Spinal cord (tissue), 10 donors: ENCODE data around the gene OR4K2. TPM values are rescaled to one million over a fixed set of nuclear protein-coding genes. Genes with fewer than 3 reads are reported as not detected.

ENCODE experiments used
- DNase-seq, 6 donors: peaks; one replicate each; pipeline versions ENCODE4 v3.0.0 to v3.0.0-alpha.2; 2013 to 2015; ENCODE audit warnings: low spot score in 6 of 6, low read depth in 4 of 6
- H3K27ac ChIP-seq: one replicate; pipeline ENCODE4 v1.5.1; 2013; ENCODE audit warnings: low read depth, low read length, control low read depth
- H3K27me3 ChIP-seq: one replicate; pipeline ENCODE4 v1.6.1; 2013; ENCODE audit warnings: low read length; ENCODE audit not compliant: control insufficient read depth, insufficient read depth
- H3K36me3 ChIP-seq: one replicate; pipeline ENCODE4 v1.6.1; 2013; ENCODE audit warnings: low read length; ENCODE audit not compliant: control insufficient read depth, insufficient read depth
- H3K4me1 ChIP-seq: one replicate; pipeline ENCODE4 v1.6.1; 2013; ENCODE audit warnings: low read length; ENCODE audit not compliant: control insufficient read depth, insufficient read depth
- H3K4me3 ChIP-seq: one replicate; pipeline ENCODE4 v1.5.1; 2013; ENCODE audit warnings: low read depth, low read length, control low read depth
- H3K9me3 ChIP-seq: one replicate; pipeline ENCODE4 v1.6.1; 2013; ENCODE audit warnings: low read length; ENCODE audit not compliant: control insufficient read depth, insufficient read depth
- WGBS: methylation state at CpG from one replicate; pipeline ENCODE4 v1.1.5; 2013; ENCODE audit warnings: missing lambda C conversion rate; ENCODE audit not compliant: insufficient coverage; 5-methylcytosine and 5-hydroxymethylcytosine counted together
- polyA plus RNA-seq, 2 donors: library from polyadenylated mRNA; unstranded; fragments of 120-200 nt; gene quantifications; one replicate each; pipeline ENCODE4 v1.2.1, GENCODE V29; 2013; ENCODE audit not compliant: insufficient read length in 2 of 2
- total RNA-seq, 2 donors: library from RNA; depleted of rRNA in 1 of 2; stranded (reverse); fragments of 120-200 nt in 1 of 2; fragments of >200 nt in 1 of 2; gene quantifications; one replicate each; pipeline versions ENCODE4 v1.2.3 to v1.2.4, GENCODE V29; 2013 to 2014
- donor health status: healthy.

Gene OR4K2
- total and polyA plus RNA-seq, 4 donors: not detected

- WGBS: 39% methylated on average over 2 of the region's 2 CpGs
- Histone ChIP-seq H3K4me1 (no peaks in the 10 kb centered on the region), H3K9me3 (peaks cover 34% of the 10 kb centered on the region), H3K4me3 (no peak overlapping the region), H3K36me3 (no peaks in the 10 kb centered on the region), H3K27ac (no peak overlapping the region), H3K27me3 (no peaks in the 10 kb centered on the region)
- no peak for DNase-seq
Observed at GRCh38 chr14:19895282-19895681, 20.3 kb downstream of the OR4K2 start.

GRCh38 chr14:19900999-19901398 lies 26.1 kb downstream of the OR4K2 start:
- no peak for DNase-seq
- 70% methylated on average over 3 of the region's 3 CpGs for WGBS

GRCh38 chr14:19902409-19902808 lies 27.5 kb downstream of the OR4K2 start:
- Histone ChIP-seq H3K4me3 (no peak overlapping the region), H3K36me3 (no peaks in the 10 kb centered on the region), H3K27ac (no peak overlapping the region), H3K4me1 (no peaks in the 10 kb centered on the region), H3K9me3 (peaks cover 23% of the 10 kb centered on the region), H3K27me3 (no peaks in the 10 kb centered on the region)
- 63% methylated on average over 2 of the region's 4 CpGs for WGBS
- DNase-seq: no peak

More at GRCh38 chr14:19900999-19901398, 26.1 kb downstream of the OR4K2 start:
- Histone ChIP-seq H3K27me3 (no peaks in the 10 kb centered on the region), H3K4me1 (no peaks in the 10 kb centered on the region), H3K9me3 (peaks cover 28% of the 10 kb centered on the region), H3K4me3 (no peak overlapping the region), H3K27ac (no peak overlapping the region), H3K36me3 (no peaks in the 10 kb centered on the region)

DNA sequence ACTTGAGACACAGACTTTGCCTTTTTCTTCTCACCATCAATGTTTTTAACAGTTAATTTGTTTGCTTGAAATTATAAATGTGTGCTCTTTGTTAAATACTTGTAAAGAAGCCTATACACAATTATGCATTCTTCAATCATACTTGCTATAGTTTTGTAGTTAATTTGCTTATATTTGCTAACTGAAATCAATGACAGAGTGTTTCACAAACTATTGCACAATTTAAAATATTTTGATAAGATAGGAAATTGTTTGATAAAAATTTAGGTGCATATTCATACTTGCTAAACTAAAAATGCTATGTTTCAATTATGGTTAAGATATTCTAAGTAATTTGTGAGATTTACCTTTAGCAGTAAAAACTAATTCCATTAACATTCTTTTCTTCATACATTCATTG lies 31.7 kb downstream of the OR4K2 start:
- Histone ChIP-seq H3K4me3 (no peak overlapping the region), H3K27me3 (no peaks in the 10 kb centered on the region), H3K4me1 (no peaks in the 10 kb centered on the region), H3K9me3 (peaks cover 14% of the 10 kb centered on the region), H3K27ac (no peak overlapping the region), H3K36me3 (no peaks in the 10 kb centered on the region)
- DNase-seq: no peak

GRCh38 chr14:19911114-19911513 lies 36.2 kb downstream of the OR4K2 start:
- Histone ChIP-seq H3K4me1 (no peaks in the 10 kb centered on the region), H3K27ac (no peak overlapping the region), H3K9me3 (peaks cover 8% of the 10 kb centered on the region), H3K4me3 (no peak overlapping the region), H3K36me3 (no peaks in the 10 kb centered on the region), H3K27me3 (no peaks in the 10 kb centered on the region)
- WGBS: no CpG with 5 or more reads among the region's 3 CpGs
- no peak for DNase-seq

DNA sequence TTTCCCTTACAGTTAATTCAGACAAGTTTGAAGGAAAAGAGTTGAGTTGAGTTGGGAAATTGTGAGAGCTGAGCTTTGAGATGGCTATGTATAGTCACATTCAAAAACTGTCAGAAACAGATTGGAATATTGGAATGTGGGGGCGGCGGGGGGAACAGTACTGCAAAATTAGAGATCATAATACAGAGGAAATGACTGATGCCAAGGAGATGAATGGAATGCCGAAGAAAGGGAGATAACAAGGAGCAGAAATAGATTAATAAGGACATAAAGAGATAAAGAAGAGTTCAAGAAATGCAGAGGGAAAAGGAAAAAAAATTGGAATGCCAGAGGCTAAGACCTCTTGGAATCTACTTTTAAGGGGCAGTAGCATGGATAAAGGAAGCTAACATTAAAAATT lies 42.3 kb downstream of the OR4K2 start:
- 71% methylated on average over 3 of the region's 3 CpGs for WGBS
- Histone ChIP-seq H3K36me3 (no peaks in the 10 kb centered on the region), H3K9me3 (peaks cover 13% of the 10 kb centered on the region), H3K4me1 (no peaks in the 10 kb centered on the region), H3K4me3 (no peak overlapping the region), H3K27ac (no peak overlapping the region), H3K27me3 (no peaks in the 10 kb centered on the region)
- DNase-seq: no peak

GRCh38 chr14:19917955-19918518 lies 43.1 kb downstream of the OR4K2 start:
- DNase-seq: no peak
- Histone ChIP-seq H3K27me3 (no peaks in the 10 kb centered on the region), H3K4me1 (no peaks in the 10 kb centered on the region), H3K36me3 (no peaks in the 10 kb centered on the region), H3K4me3 (no peak overlapping the region), H3K27ac (no peak overlapping the region), H3K9me3 (peaks cover 13% of the 10 kb centered on the region)
- WGBS: no CpG with 5 or more reads among the region's 1 CpG

- Histone ChIP-seq H3K4me3 (no peak overlapping the region), H3K9me3 (peaks cover 13% of the 10 kb centered on the region), H3K27me3 (no peaks in the 10 kb centered on the region), H3K36me3 (no peaks in the 10 kb centered on the region), H3K27ac (no peak overlapping the region), H3K4me1 (no peaks in the 10 kb centered on the region)
- no CpG with 5 or more reads among the region's 4 CpGs for WGBS
- no peak for DNase-seq
Observed at GRCh38 chr14:19918553-19919264, 43.8 kb downstream of the OR4K2 start.

GRCh38 chr14:19920021-19920657 lies 45.2 kb downstream of the OR4K2 start, which contains the start of gene OR4K5:
Gene OR4K5 (plus strand): TSS chr14:19920607. CDS start chr14:19920607, 0 bp downstream.
- Histone ChIP-seq H3K4me1 (no peaks in the 10 kb centered on the region), H3K36me3 (no peaks in the 10 kb centered on the region), H3K27ac (no peak within 1 kb of the TSS), H3K4me3 (no peak within 1 kb of the TSS), H3K27me3 (no peaks in the 10 kb centered on the region), H3K9me3 (peaks cover 16% of the 10 kb centered on the region)
- DNase-seq: no peak

- WGBS: no CpG with 5 or more reads among the region's 3 CpGs
- Histone ChIP-seq H3K36me3 (no peaks in the 10 kb centered on the region), H3K27me3 (no peaks in the 10 kb centered on the region), H3K27ac (no peak within 1 kb of the TSS), H3K9me3 (peaks cover 15% of the 10 kb centered on the region), H3K4me3 (no peak within 1 kb of the TSS), H3K4me1 (no peaks in the 10 kb centered on the region)
- DNase-seq: no peak
Observed at GRCh38 chr14:19930617-19931016, 55.7 kb downstream of the OR4K2 start, which contains the start of gene OR4K1. Gene OR4K1 (plus strand): TSS chr14:19930917. CDS start chr14:19935667, 4,750 bp downstream.
